ENCODE data around the gene LHX2.

LHX2 gene

GRCh38 chr9:123999661-124000060, 11.9 kb upstream of the LHX2 start:
- no peak for DNase-seq

GRCh38 chr9:124000161-124000783, 11.3 kb upstream of the LHX2 start:
- DNase-seq: no peak

- no peak for DNase-seq
Observed at GRCh38 chr9:124000784-124001457, 10.6 kb upstream of the LHX2 start.

- DNase-seq: no peak
Observed at GRCh38 chr9:124001458-124001799, 10.1 kb upstream of the LHX2 start.

GRCh38 chr9:124001866-124002525, 9.6 kb upstream of the LHX2 start:
- no peak for DNase-seq

- no peak for DNase-seq
Observed at GRCh38 chr9:124003636-124004349, 7.8 kb upstream of the LHX2 start.

- no peak for DNase-seq
Observed at GRCh38 chr9:124004593-124004992, 7.0 kb upstream of the LHX2 start.

- DNase-seq: no peak
Observed at GRCh38 chr9:124005029-124005771, 6.4 kb upstream of the LHX2 start.

- no peak for DNase-seq
Observed at GRCh38 chr9:124006448-124007361, 4.9 kb upstream of the LHX2 start.

- DNase-seq: no peak
Observed at GRCh38 chr9:124007565-124008302, 3.8 kb upstream of the LHX2 start.

- DNase-seq: no peak
Observed at GRCh38 chr9:124008303-124008693, 3.3 kb upstream of the LHX2 start.

- DNase-seq: no peak
Observed at GRCh38 chr9:124008694-124009530, 2.7 kb upstream of the LHX2 start.

- no peak for DNase-seq
Observed at GRCh38 chr9:124009531-124010217, 1.9 kb upstream of the LHX2 start.

- no peak for DNase-seq
Observed at GRCh38 chr9:124010303-124010664, 1.3 kb upstream of the LHX2 start.

- no peak for DNase-seq
Observed at GRCh38 chr9:124010665-124011321, 775 bp upstream of the LHX2 start.

GRCh38 chr9:124012368-124013301, 1.1 kb downstream of the LHX2 start:
- no peak for DNase-seq

- no peak for DNase-seq
Observed at GRCh38 chr9:124013309-124014210, 2.0 kb downstream of the LHX2 start.
